Thyroid gland (tissue), 4 donors: Measurements from ENCODE around the gene PALM2AKAP2. TPM values are rescaled to one million over a fixed set of nuclear protein-coding genes. Genes with fewer than 3 reads are reported as not detected.
A peak's percentile ranks its signal among the peaks of the same experiment; 100 is the strongest.

Experiments
- DNase-seq, 2 donors: peaks; one replicate each; pipeline ENCODE4 v3.0.0-alpha.2; 2019
- H3K27ac ChIP-seq, 3 donors: fragments of 200-600 bp; sonication (generic); 1 replicate in 2 of 3; 2 replicates in 1 of 3; pipeline ENCODE4 v1.5.1; 2016 to 2019; ENCODE audit warnings: mild to moderate bottlenecking in 1 of 3, moderate library complexity in 1 of 3
- H3K27me3 ChIP-seq: fragments of 200-600 bp; sonication (generic); one replicate; pipeline ENCODE4 v1.5.1; 2019
- H3K36me3 ChIP-seq, 2 donors: fragments of 200-600 bp; sonication (generic); one replicate each; pipeline ENCODE4 v1.5.1; 2016 to 2019
- H3K4me1 ChIP-seq, 2 donors: fragments of 200-600 bp; sonication (generic); one replicate each; pipeline ENCODE4 v1.5.1; 2017 to 2019
- H3K4me3 ChIP-seq, 3 donors: fragments of 200-600 bp; sonication (generic); replicated peaks in 1 of 3; 1 replicate in 2 of 3; 2 replicates in 1 of 3; pipeline ENCODE4 v1.5.1; 2016; ENCODE audit warnings: mild to moderate bottlenecking in 1 of 3
- H3K9me3 ChIP-seq: fragments of 200-600 bp; sonication (generic); one replicate; pipeline ENCODE4 v1.5.1; 2017
- CTCF ChIP-seq, 6 experiments: fragments of 200-600 bp in 3 of 6; fragments of 450-650 bp in 3 of 6; sonication (generic) in 3 of 6; IDR thresholded peaks; one replicate each; pipeline ENCODE4 v1.5.1; 2016 to 2019; ENCODE audit warnings: antibody characterized with exemption in 6 of 6, mild to moderate bottlenecking in 2 of 6, inconsistent platforms in 1 of 6, moderate library complexity in 1 of 6
- POLR2A ChIP-seq, 2 donors: fragments of 450-650 bp; IDR thresholded peaks; one replicate each; pipeline ENCODE4 v1.6.1; 2017; ENCODE audit warnings: antibody characterized with exemption in 2 of 2, mild to moderate bottlenecking in 2 of 2, moderate library complexity in 1 of 2
- WGBS, 2 donors: methylation state at CpG; one replicate each; pipeline ENCODE4 v1.1.5; 2017; 5-methylcytosine and 5-hydroxymethylcytosine counted together
- intact Hi-C: fragments of 100-400 bp; cut with DNase I; formaldehyde crosslinking; loops from one replicate; pipeline ENCODE4 v1.15.1; 2023
- total RNA-seq, 4 donors: library from RNA; depleted of rRNA; stranded (reverse); fragments of >200 nt; gene quantifications; one replicate each; pipeline ENCODE4 v1.2.3, GENCODE V29; 2016

Gene PALM2AKAP2
- total RNA-seq, 4 donors from 2014 or later: 9.9 to 25.4 (median 13.1) TPM

DNA sequence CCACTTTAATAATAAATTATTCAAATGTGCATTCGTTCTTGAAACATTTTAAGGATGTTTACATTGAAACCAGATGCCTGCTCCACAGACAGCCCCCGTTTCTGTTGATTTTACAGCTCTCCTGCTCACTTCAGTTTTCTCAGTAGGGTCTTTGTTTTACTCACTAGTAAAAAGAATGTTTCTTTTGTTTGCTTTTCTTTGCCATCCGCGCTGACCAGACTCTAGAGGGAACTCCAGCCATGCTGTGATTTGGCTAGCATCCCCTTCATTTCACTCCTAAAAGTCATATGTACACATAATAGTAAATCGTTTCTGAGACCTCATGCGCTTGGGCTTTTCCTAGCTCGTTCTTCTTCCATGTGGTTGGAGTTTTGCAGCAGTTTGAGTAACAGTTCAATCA is 28.7 kb upstream of the PALM2AKAP2 start:
- H3K4me3 ChIP-seq: no peak overlapping the region
- peak overlapping the region; percentile 18 to 52 (median 27) for H3K27ac ChIP-seq
- no peak for DNase-seq
- WGBS, 2 donors: 15 to 25% methylated on average over 7 of the region's 7 CpGs
- H3K36me3 ChIP-seq: no peaks in the 10 kb centered on the region
- H3K4me1 ChIP-seq: peaks cover 36 to 47% of the 10 kb centered on the region in 2 donors
- no peaks in the 10 kb centered on the region for H3K27me3 ChIP-seq
- no peaks in the 10 kb centered on the region for H3K9me3 ChIP-seq
- intact Hi-C loops: no loop called here
- TF ChIP-seq CTCF (IDR thresholded peaks at IDR 0.05) (no peak), POLR2A (IDR thresholded peaks at IDR 0.05) (no peak)

DNA sequence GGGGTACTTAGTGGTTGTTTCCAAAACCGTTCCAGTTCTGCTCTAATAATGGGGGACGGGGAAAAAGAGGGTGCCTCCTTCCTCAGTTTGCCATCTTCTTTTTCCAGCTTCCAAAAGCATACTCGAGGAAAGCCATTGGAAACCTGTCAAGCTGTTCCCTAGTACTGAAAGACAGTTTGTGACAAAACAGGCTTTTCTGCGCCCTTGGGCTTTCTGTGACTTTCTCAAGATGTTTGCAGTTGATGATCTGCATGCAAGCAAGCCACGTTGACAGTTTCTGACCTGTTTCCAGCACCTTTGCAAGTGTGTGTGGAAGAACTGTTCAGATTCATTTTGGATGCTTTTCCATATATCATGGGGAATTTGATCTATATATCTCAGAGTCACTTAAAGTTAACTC is 26.7 kb upstream of the PALM2AKAP2 start:
- intact Hi-C loops: no loop called here
- H3K9me3 ChIP-seq: no peaks in the 10 kb centered on the region
- WGBS, 2 donors: 85% methylated on average over 5 of the region's 5 CpGs
- no peaks in the 10 kb centered on the region for H3K27me3 ChIP-seq
- no peak overlapping the region for H3K4me3 ChIP-seq
- H3K4me1 ChIP-seq: peaks cover 18 to 27% of the 10 kb centered on the region in 2 donors
- no peak overlapping the region for H3K27ac ChIP-seq
- no peaks in the 10 kb centered on the region for H3K36me3 ChIP-seq
- TF ChIP-seq CTCF (IDR thresholded peaks at IDR 0.05): no peak
- TF ChIP-seq POLR2A (IDR thresholded peaks at IDR 0.05): no peak
- DNase-seq: no peak

DNA sequence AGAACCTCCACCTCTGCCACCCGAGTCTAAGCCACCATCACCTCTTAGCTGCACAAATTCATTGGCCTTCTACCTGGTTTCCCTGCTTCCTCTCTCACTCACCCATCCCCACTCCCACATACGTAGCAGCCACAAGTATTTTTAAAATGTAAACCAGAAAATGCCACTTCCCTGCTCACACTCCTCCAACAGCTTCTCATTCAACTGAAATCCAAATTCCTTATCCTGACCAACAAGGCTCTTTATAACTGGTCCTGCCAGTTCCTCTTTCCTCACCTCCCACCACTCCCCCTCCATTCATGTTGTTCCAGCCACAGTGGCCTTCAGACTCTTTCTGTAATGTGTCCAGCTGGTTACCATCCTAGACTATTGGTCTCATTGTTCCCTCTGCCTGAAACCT is 25.0 kb upstream of the PALM2AKAP2 start:
- TF ChIP-seq CTCF (IDR thresholded peaks at IDR 0.05) (no peak), POLR2A (IDR thresholded peaks at IDR 0.05) (no peak)
- 45 to 57% methylated on average over 2 of the region's 2 CpGs for WGBS, 2 donors
- no peaks in the 10 kb centered on the region for H3K9me3 ChIP-seq
- H3K36me3 ChIP-seq: no peaks in the 10 kb centered on the region
- intact Hi-C loops: no loop called here
- no peaks in the 10 kb centered on the region for H3K27me3 ChIP-seq
- H3K27ac ChIP-seq: no peak overlapping the region
- DNase-seq: no peak
- no peak overlapping the region for H3K4me3 ChIP-seq
- peaks cover 13 to 22% of the 10 kb centered on the region in 2 donors for H3K4me1 ChIP-seq

- Histone ChIP-seq H3K36me3 (no peaks in the 10 kb centered on the region), H3K4me3 (no peak overlapping the region), H3K9me3 (no peaks in the 10 kb centered on the region), H3K27me3 (no peaks in the 10 kb centered on the region), H3K4me1 (peaks cover 7 to 9% of the 10 kb centered on the region in 2 donors), H3K27ac (no peak overlapping the region)
- no peak for DNase-seq
- TF ChIP-seq POLR2A (IDR thresholded peaks at IDR 0.05): no peak
- no peak for TF ChIP-seq CTCF (IDR thresholded peaks at IDR 0.05)
- intact Hi-C loops: no loop called here
- 74 to 75% methylated on average over 3 of the region's 3 CpGs for WGBS, 2 donors
Observed at GRCh38 chr9:109759589-109759988, 20.4 kb upstream of the PALM2AKAP2 start.

- intact Hi-C loops: no loop called here
- 87 to 96% methylated on average over 2 of the region's 2 CpGs for WGBS, 2 donors
- no peak for TF ChIP-seq CTCF (IDR thresholded peaks at IDR 0.05)
- no peak for TF ChIP-seq POLR2A (IDR thresholded peaks at IDR 0.05)
- no peaks in the 10 kb centered on the region for H3K9me3 ChIP-seq
- no peak overlapping the region for H3K27ac ChIP-seq
- H3K4me1 ChIP-seq: peaks cover 0 to 4% of the 10 kb centered on the region in 2 donors
- DNase-seq: no peak
- H3K27me3 ChIP-seq: no peaks in the 10 kb centered on the region
- H3K4me3 ChIP-seq: no peak overlapping the region
- H3K36me3 ChIP-seq: no peaks in the 10 kb centered on the region
Observed at GRCh38 chr9:109765278-109765677, 14.7 kb upstream of the PALM2AKAP2 start.
